CD4-positive, alpha-beta T cell treated with Interleukin-1 beta for 1 hour (primary cell): Measurements from ENCODE around the gene CACNA1E.

Experiments
- DNase-seq, 2 donors: peaks; one replicate each; pipeline ENCODE4 v3.0.0-alpha.2; 2020 to 2022

CACNA1E gene

DNA sequence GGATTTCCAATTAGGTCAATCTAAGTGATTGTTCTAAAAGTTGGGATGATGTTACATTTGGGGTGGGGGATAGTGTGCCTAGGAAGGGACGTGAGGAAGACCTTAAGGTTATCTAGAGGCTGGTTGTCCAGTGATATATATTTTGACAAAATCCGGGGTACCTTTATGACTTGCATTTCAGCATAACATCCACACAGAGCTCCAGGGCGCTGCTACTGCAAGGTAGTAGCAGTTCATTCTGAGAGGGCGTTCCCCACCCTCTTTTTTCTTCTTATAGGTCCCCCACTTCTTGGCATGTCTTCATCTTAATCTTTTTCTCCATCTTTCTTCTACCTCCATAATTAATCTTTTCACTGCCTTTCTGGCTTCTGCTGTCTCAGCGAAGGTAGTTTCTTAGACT is 161.9 kb downstream of the CACNA1E start:
- no peak for DNase-seq

- no peak for DNase-seq
Measured at GRCh38 chr1:181646710-181647109, 163.4 kb downstream of the CACNA1E start.

DNA sequence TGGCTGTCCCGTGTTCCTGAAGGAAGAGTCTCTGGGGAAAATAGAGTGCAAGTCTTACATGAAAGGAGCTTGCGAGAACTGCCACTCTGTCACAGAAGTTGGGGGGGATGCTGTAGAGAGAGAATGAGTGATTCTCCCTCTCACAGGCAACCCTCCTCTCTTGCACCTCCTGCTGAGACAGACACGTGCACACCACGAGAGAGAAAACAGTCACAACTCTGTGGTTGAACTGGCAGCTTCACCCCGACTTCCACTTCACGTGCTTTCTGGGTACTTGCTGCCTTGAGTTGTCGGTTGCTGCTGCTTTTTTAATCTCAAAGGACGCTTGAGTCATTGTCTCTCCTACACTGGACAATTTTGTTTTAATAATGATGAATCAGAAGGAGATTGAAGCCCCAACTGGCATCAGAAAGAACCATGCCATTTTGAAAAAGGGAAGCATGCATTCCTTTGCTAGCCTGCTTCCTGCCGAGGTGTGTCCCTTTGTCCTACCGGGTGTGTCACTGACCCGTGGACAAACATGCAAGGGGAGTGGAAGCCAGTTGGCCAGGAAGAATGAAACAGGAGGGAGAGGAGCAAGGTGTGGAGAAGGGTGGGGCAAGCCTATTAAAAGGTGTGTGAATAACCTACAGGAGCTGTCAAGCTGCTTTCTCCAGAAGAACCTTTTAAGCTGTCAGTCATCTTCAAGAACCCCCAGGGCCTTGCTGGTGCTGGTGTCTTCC is 164.2 kb downstream of the CACNA1E start:
- no peak for DNase-seq

DNA sequence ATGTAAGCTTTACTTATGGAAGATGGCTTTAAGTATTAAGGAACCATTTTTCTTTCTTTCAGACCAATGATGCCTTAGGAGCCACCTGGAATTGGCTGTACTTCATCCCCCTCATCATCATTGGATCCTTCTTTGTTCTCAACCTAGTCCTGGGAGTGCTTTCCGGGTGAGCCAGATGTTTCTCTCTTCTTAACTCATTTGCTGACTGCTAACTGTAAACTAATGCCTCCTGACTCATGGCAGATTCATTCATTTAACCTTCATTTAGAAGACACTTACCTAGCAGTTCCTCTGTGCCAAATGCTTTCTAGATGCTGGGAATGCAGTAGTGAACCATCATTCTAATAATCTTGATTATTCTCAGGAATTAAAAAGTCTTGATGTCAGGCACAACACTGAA is 168.0 kb downstream of the CACNA1E start:
- no peak for DNase-seq

DNA sequence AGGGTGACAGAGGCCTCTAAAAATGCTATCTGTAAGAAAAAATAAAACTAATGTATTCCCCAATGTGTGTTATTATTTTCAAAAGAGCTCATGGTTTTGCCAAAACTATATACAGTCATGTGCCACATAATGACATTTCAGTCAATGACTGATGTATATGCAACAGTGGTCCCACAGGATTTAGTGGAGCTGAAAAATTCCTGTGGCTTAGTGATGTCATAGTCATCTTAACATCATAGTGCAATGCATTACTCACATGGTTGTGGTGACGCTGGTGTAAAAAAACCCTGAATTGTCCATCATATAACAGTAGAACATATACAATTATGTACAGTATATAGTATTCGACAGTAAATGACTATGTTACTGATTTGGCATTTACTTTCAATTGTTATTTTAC is 172.4 kb downstream of the CACNA1E start:
- DNase-seq: no peak

DNA sequence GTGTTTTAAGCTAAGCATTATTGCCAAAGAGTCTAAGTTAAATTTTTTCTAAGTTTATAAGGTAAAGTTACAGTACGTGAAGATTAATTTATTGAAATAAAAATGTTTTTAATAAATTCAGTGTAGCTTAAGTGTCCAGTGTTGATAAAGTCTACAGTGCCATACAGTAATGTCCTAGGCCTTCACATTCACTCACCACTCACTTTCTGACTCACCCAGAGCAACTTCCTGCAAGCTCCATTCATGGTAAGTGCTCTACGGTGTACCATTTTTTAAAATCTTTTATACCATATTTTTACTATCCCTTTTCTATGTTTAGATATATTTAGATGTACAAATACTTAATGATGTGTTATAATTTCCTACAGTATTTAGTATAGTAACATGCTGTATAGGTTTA is 173.2 kb downstream of the CACNA1E start:
- DNase-seq: no peak

GRCh38 chr1:181658581-181658980 is 175.3 kb downstream of the CACNA1E start:
- DNase-seq: no peak

GRCh38 chr1:181659321-181659957 is 176.1 kb downstream of the CACNA1E start:
- no peak for DNase-seq

DNA sequence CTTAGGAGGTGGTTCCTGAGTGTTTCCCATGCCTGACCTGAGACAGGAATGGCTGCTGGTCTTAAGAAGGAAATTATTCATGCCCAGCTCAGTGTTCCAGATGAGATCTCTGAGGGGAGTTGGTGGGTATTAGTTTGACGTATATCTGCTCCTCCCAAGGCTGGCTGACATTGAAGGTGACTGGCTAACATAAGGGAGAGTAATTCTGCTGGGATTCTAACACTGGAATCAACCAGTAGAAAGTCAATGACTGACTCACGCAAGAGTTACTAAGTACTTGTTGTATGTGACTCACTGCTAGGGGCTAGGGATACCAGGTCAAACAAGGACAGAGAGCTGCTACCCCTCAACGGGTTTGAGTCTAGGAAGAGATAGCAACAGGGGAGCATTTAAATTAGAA is 177.3 kb downstream of the CACNA1E start:
- no peak for DNase-seq

DNA sequence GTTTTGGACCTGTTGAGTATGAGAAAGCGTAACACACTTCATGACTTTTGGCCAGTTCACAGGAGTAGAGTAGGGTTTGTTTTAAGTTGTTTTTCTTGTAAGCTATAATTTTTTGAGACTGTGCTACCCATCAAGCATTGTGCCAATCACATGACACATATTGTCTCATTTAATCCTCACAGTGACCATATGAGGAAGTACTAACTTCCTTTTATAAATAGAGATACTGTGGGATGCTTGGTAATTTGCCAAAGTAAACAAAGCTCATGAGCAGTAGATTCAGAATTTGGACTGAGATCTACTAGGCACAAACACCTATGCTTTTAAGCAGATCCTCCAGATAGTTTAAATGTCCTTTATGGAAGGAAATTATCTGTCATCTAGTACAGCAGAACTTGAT is 178.3 kb downstream of the CACNA1E start:
- no peak for DNase-seq

DNA sequence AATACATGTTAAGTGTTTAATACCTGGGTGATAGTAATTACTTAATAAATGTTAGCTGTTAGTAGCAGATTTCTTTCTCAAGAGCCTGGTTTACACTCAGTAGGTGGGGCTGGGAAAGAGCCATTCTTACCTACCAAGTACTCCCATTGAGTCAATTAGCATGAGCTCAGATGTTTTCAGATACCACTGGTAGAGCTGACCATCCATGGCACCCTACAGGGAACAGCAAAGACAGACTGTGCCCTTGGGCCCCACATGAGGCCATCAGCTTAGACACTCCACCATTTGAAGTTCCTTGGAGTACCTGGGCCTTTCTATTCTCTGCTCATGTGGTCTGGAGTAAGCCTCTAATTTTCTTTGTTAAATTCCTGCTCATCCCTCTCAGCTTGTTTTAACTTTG is 179.3 kb downstream of the CACNA1E start:
- DNase-seq: no peak

- DNase-seq: no peak
Measured at GRCh38 chr1:181664543-181664942, 181.2 kb downstream of the CACNA1E start.

- DNase-seq: no peak
Measured at GRCh38 chr1:181669246-181669645, 185.9 kb downstream of the CACNA1E start.

- DNase-seq: no peak
Measured at GRCh38 chr1:181674617-181675016, 191.3 kb downstream of the CACNA1E start.

- DNase-seq: no peak
Measured at GRCh38 chr1:181675091-181675917, 192.0 kb downstream of the CACNA1E start.

DNA sequence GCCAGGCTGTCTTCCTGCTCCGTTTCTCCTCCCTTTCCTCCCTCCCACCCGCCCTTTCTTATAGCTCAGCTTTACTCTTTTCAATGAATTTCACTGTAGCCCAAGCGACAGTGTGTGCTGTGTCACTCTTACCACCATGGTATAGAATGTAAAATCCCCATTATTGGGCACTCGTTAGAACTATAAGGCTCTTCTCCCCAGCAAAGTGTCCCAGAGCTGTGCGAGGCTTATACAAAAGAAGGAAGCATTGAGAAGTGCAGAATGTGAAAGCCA is 192.5 kb downstream of the CACNA1E start:
- DNase-seq: no peak

GRCh38 chr1:181676269-181676668 is 193.0 kb downstream of the CACNA1E start:
- DNase-seq: no peak

- DNase-seq: no peak
Measured at GRCh38 chr1:181680332-181680731, 197.0 kb downstream of the CACNA1E start.

DNA sequence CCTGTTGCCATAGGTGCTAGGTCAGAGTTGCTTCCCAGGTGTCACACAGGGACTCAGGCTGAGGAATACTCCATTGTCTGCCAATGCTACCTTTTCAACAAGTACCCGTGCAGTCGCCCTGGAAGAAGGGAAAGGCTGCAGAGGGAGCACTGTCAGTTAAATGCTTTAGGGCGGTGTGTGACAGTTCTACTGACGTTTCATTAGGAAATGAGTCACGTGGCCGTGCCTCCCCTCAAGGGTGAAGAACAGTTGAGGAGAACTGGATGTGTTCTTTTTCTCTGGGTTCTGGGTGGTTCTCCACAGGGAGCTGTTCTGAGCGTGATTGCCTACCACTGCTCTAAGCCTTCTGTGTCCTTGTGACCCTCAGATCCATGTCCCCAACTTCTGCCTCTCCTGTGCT is 197.6 kb downstream of the CACNA1E start:
- no peak for DNase-seq

GRCh38 chr1:181685211-181685610 is 201.9 kb downstream of the CACNA1E start:
- no peak for DNase-seq

DNA sequence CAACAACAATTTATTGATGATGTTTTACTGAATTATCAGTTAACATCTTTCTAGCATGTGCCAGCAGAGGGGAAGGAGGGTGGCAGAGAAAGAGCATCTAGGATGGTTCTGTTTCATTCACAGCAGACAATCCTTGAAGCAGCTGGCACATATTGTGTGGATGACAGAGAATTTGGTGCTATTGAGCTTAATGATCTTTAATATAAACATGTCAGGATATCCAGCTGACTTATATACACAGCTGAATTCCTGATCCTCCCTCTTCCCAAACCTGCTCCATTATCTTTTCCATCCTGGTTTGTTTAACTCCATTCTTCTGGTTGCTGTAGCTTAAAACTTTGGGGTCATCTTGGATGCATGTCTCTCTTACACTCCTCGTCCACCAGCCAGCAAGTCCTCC is 218.6 kb downstream of the CACNA1E start:
- no peak for DNase-seq

GRCh38 chr1:181704546-181704945 is 221.2 kb downstream of the CACNA1E start:
- DNase-seq: no peak

DNA sequence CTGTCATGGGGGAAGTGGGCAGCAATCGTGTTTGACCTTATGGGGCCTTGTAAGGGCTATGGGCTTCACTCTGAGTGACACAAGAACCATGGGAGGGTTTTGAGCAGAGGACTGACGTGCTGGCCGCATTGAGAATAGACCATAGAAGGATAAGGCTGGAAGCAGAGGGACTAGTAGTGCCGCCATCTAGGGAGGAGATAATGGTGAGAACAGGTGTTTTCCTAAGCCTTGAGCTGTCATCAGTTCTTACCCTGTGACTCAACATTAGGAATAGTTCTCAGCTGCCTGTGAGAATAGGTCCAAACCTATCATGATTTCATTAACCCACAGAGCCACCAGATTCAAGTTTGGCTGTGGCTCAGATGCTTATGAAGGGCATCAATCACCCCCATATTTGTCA is 228.5 kb downstream of the CACNA1E start:
- no peak for DNase-seq

DNA sequence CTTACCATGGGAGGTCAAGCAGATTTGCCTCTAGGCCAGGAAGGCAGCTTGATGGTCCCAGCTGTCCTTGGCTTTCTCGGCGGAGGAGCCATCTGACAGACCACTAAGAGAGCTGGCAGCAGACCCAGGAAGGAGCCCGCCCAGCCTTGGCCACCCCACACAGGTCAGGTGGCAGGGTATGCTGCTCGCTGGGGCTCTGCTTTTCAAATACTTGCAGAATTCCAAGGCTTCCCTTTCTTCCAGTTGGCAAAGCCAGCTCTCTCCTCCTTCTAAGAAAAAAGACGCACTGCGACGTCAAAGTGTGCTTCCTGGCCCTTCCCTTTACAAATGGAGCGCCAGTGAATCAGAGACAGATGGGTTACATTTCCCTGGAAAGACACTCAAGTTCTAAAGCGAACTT is 229.4 kb downstream of the CACNA1E start:
- DNase-seq: no peak
